ENCODE results near the gene OR10H2. TPM values are rescaled to one million over a fixed set of nuclear protein-coding genes. Genes with fewer than 3 reads are reported as not detected.
"Not testable (repeated sequence)": the region's sequence is repeated elsewhere in the genome, so short reads cannot be mapped to it uniquely, and the experiment has no call there.

Gene OR10H2
- total RNA-seq, 1 experiment from 2014 or later: not detected

DNA sequence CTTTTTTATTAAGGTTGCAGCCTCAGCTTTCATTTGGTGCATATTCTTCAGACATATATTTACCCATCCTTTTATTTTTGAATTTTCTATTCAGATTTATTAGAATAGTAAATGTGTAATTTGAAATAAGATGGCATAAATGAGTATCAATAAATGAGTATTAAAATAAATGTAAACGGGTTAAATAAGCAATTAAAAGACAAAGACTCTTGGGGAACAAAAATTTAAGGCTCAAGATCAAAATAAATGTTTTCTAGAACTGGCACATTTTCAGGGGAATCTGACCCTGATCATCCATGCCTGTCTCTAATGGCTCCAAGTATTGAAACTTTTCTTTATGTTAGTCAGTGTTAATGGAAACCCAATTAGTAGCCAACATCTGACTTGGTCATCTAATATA lies 13.0 kb downstream of the OR10H2 start:
- in situ Hi-C loops (cut with HindIII; ENCODE audit: low pct_unique_long_range_greater_than_20kb, low sequenced_read_pairs): no loop called here
- no peak for DNase-seq (ENCODE audit: low read depth)

DNA sequence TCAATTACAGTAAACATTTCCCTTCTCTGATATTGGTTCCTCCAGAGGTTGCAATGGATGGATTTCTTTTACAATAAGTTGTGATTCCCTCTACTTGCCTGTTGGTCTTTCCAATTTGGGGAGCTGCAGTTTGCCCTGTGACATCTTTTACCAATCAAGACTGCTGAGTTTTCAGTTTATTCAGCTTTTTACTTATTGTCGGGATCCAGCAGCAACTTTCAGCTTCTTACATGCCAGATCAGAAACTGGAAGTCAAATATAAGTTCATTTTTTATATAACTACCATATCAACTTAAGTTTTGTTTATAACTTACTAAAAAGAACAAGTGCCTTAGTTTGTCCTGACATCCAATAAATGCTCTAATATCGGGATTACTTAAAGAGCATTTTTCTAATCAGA lies 20.4 kb downstream of the OR10H2 start:
- in situ Hi-C loops (cut with HindIII; ENCODE audit: low pct_unique_long_range_greater_than_20kb, low sequenced_read_pairs): no loop called here
- no peak for DNase-seq (ENCODE audit: low read depth)

DNA sequence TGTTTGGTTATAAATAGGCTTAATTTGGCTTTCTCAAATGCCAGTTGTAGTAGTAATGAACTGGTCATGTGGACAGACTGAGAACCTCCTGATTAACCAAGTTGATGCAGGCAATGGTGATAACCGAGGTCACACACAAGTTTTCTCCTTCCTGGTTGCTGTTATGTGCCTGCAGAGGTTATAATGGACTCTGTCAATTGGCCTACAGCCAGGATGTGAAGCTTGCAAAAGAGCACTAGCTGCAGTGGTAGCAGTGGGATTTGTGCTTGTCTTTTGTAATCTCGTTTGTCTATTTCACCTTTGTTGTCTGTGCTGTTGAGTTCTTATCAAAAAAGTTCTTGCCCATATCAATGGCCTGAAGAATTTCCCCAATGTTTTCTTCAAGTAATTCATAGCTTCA lies 30.6 kb downstream of the OR10H2 start:
- no peak for DNase-seq (ENCODE audit: low read depth)

DNA sequence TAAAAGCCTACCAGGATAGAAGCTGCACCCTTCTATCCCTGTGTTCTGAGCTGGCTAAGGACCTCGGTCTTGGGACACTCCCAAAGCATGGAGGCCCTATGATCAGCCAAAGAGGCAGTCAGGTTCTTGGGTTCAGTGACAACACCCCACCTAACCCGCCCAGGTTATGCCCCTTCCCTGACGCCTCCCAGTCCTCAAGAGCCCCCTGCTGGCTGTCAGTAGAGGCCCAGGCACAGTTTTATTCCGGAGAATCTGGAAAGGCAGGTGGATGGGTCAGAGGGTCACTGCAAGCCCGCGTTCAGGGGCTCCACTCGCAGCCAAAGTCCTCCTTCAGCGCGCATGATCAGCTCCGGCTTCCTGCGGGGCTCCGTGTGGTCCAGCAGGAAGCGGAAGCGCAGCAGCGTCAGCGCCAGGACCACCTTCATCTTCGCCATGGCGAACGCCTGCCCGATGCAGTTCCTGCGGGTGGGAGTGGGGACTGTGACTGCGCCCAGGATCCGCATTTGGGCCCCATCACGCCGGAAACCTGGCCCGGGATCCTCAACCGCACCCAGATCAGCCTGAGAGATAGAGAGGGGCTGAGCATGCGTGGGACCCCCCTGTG lies 32.2 kb downstream of the OR10H2 start:
- no peak for DNase-seq (ENCODE audit: low read depth)
- in situ Hi-C loops (cut with HindIII; ENCODE audit: low pct_unique_long_range_greater_than_20kb, low sequenced_read_pairs): no loop called here

More for the DNA sequence above, 30.6 kb downstream of the OR10H2 start:
- in situ Hi-C loops (cut with HindIII; ENCODE audit: low pct_unique_long_range_greater_than_20kb, low sequenced_read_pairs): no loop called here

DNA sequence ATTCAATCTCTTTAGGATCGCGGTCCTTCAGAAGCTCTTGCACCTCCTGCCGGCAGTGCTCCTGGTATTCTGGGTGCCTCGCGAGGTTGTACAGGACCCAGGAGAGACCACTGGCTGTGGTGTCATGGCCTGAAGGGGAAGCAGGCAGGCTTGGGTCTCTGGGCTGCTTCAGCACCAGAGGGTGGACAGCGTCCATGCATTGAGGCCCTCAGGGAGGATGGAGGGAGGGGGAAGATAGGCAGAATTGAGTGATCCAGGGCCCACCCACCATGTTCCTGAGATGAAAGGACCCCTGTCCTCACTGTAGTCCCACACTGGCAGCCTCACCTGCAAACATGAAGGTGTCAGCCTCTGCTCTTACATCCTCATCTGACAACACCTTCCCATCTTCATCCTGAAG lies 41.8 kb downstream of the OR10H2 start:
- in situ Hi-C loops (cut with HindIII; ENCODE audit: low pct_unique_long_range_greater_than_20kb, low sequenced_read_pairs): no loop called here
- DNase-seq (ENCODE audit: low read depth): peak; percentile 10

DNA sequence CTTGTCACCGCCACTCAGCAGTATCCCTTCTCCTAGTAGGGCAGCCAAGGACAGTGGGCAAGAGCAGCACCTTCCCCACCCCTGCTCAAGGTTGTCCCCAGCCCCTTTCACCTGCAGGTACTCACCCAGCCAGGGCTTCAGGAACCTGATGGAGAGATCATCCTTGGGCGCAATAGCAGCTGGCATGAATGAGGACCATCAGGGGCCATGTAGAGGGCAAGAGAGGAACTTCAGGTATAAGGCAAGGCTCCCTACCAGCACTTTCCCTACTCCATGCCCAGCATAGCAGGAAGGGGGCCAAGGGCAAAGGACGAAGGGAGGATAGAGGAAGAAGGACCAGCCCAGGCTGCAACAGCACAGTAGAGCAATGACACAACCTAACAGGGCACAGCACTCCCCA lies 46.3 kb downstream of the OR10H2 start:
- in situ Hi-C loops (cut with HindIII; ENCODE audit: low pct_unique_long_range_greater_than_20kb, low sequenced_read_pairs); DNase-seq (ENCODE audit: low read depth): not testable (repeated sequence)

DNA sequence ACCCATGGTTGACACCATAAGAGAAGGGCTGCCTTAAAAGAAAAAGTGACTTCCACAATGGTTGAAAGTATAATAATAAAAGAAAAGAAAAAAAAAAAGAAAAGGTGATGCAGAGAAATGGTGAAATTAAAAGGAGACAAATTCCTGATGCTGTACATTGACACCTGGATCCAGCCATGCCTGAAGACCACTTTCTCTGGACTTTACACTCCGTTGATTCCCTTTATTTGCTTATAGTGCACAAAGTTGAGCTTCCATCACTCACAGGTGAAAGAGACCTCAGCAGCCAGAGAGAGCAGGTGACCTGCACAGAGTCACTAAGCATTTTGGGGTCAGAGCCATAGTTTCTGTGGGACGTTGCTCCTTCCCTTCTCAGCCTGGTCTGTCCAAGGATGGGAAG lies 47.4 kb downstream of the OR10H2 start:
- no peak for DNase-seq (ENCODE audit: low read depth)
- in situ Hi-C loops (cut with HindIII; ENCODE audit: low pct_unique_long_range_greater_than_20kb, low sequenced_read_pairs): no loop called here

DNA sequence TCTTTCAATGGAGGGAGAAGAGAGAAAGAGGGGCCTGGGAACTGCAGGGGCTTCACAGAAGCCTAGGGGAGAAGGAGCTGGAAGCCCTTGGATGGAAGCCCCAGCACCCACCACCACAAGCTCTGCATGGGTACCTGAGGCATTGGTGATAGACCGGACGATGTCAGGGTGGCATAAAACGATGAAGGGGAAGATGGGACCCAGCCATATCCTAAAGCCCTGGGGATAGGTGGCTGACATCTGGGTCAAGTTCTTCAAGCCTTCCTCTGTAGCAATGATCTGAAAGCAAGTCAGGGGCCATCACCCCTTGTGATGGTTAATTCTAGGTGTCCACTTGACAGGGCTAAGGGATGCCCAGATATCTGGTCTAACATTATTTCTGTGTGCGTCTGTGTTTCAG lies 48.4 kb downstream of the OR10H2 start:
- in situ Hi-C loops (cut with HindIII; ENCODE audit: low pct_unique_long_range_greater_than_20kb, low sequenced_read_pairs): no loop called here
- no peak for DNase-seq (ENCODE audit: low read depth)

DNA sequence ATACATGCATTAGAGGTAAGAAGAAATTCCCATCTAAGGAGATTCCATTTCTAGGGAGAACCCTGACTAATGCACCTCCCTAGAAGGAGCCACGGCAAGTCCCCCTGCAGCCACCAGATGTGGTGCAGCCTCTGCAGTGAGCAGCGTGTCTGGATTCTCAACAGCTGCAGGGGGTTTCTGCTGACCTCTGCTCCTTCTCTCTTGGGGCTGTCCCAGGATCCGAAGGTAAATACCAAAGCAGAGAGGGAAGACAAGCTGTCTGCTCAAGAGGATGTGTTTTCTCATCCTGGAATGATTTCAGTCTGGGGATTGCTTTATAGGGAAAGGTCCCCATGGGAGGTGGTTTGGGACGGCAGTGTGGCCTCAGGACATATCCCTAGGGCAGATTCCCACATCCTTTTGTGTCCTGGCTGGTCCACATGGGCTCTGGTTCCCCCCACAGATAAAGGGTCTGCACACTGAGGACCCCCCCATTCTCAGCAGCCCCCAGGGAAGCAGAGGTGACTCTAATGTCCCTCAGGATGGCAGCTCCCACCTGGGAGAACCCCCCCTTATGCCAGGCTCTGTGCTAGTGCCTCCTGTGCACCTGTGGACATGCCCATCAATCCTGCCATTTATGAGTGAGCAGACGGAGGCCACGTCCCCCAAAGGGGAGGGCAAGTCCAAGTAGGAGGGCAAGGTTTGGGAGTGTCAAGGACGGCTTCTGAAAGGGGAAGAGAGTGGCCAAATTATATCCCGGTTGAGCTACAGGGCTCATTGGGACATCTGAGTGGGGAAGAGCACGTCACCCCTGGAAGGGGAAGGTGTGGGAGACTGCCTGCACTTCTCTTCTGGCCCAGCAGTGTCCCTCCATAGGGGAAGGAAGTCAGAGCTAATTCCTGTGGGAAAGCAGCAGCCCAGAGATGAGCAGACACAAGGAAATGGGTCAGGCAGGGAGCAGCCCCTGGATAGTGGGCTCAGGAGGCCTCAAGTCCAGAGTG lies 49.5 kb downstream of the OR10H2 start:
- in situ Hi-C loops (cut with HindIII; ENCODE audit: low pct_unique_long_range_greater_than_20kb, low sequenced_read_pairs): no loop called here

More for the DNA sequence above, 49.5 kb downstream of the OR10H2 start:
- no peak for DNase-seq (ENCODE audit: low read depth)

Other genes starting within 250 kb of the OR10H2 start
- gene PGLYRP2, start 248.5 kb upstream of the OR10H2 start, total RNA-seq (2014; rRNA removed; shearing (Covaris generic); ENCODE audit: low replicate concordance): not detected in 2 replicates
- not detected in 2 replicates for gene CYP4F22, start 219.5 kb upstream of the OR10H2 start, total RNA-seq (2014; rRNA removed; shearing (Covaris generic); ENCODE audit: low replicate concordance)
- 0.24 TPM in 1 of 2 replicates, not detected in the other for gene CYP4F8, start 112.8 kb upstream of the OR10H2 start, total RNA-seq (2014; rRNA removed; shearing (Covaris generic); ENCODE audit: low replicate concordance)
- gene CYP4F3, start 87.1 kb upstream of the OR10H2 start, total RNA-seq (2014; rRNA removed; shearing (Covaris generic); ENCODE audit: low replicate concordance): 38.1 and 38.5 TPM in 2 replicates
- gene CYP4F12, start 54.9 kb upstream of the OR10H2 start, total RNA-seq (2014; rRNA removed; shearing (Covaris generic); ENCODE audit: low replicate concordance): 2.6 and 5.2 TPM in 2 replicates
- gene OR10H3, start 10.0 kb downstream of the OR10H2 start, total RNA-seq (2014; rRNA removed; shearing (Covaris generic); ENCODE audit: low replicate concordance): not detected in 2 replicates
- not detected in 2 replicates for gene OR10H5, start 59.6 kb downstream of the OR10H2 start, total RNA-seq (2014; rRNA removed; shearing (Covaris generic); ENCODE audit: low replicate concordance)
- gene OR10H1, start 87.6 kb downstream of the OR10H2 start, total RNA-seq (2014; rRNA removed; shearing (Covaris generic); ENCODE audit: low replicate concordance): not detected in 2 replicates
- not detected in 2 replicates for gene CYP4F2, start 170.1 kb downstream of the OR10H2 start, total RNA-seq (2014; rRNA removed; shearing (Covaris generic); ENCODE audit: low replicate concordance)
- 259 and 272 TPM in 2 replicates for gene CYP4F11, start 206.5 kb downstream of the OR10H2 start, total RNA-seq (2014; rRNA removed; shearing (Covaris generic); ENCODE audit: low replicate concordance)
- gene OR10H4, start 221.0 kb downstream of the OR10H2 start, total RNA-seq (2014; rRNA removed; shearing (Covaris generic); ENCODE audit: low replicate concordance): not detected in 2 replicates